ENCODE measurements around the gene FASLG. TPM values are rescaled to one million over a fixed set of nuclear protein-coding genes. Genes with fewer than 3 reads are reported as not detected.

FASLG gene
- total RNA-seq, 1 donor from 2014 or later, result not detected

DNA sequence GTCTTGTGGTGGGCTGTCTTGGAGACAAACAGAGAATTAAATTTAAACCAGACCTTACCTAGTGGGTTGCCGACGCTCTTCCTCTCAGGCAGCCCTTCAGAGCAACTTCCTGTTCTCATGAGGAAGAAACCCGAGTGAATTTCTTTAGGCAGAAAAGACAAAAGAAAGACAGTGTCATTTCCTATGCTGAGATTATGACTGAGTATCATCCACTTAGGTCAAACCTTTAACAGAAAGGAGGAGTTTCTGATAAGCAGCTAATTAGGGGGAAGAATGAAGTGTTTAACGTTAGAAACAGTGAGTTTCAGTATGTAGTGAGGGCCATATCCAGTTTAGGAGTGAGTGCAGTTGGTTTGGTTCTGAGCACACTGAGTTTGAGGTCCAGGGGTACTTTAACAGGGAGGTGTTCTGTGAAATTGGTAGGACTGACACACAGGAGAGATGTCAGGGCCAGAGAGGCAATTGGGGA, 38.7 kb downstream of the FASLG start:
- no peaks in the 10 kb centered on the region for H3K36me3 ChIP-seq
- no peak for TF ChIP-seq POLR2AphosphoS5 (IDR thresholded peaks at IDR 0.05; ENCODE audit: insufficient read depth in 1 of 2, low read depth in 1 of 2)
- TF ChIP-seq POLR2A (IDR thresholded peaks at IDR 0.05), result no peak
- TF ChIP-seq, protein P1, sequence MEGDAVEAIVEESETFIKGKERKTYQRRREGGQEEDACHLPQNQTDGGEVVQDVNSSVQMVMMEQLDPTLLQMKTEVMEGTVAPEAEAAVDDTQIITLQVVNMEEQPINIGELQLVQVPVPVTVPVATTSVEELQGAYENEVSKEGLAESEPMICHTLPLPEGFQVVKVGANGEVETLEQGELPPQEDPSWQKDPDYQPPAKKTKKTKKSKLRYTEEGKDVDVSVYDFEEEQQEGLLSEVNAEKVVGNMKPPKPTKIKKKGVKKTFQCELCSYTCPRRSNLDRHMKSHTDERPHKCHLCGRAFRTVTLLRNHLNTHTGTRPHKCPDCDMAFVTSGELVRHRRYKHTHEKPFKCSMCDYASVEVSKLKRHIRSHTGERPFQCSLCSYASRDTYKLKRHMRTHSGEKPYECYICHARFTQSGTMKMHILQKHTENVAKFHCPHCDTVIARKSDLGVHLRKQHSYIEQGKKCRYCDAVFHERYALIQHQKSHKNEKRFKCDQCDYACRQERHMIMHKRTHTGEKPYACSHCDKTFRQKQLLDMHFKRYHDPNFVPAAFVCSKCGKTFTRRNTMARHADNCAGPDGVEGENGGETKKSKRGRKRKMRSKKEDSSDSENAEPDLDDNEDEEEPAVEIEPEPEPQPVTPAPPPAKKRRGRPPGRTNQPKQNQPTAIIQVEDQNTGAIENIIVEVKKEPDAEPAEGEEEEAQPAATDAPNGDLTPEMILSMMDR (IDR thresholded peaks at IDR 0.05), result no peak
- no peak for DNase-seq (ENCODE audit: extremely low spot score in 2 of 2)
- intact Hi-C loops (cut with DNase I), result no loop called here
- no peaks in the 10 kb centered on the region for H3K9me3 ChIP-seq
- no peaks in the 10 kb centered on the region for H3K4me1 ChIP-seq
- H3K4me3 ChIP-seq, result no peak overlapping the region
- H3K27me3 ChIP-seq, result no peaks in the 10 kb centered on the region
- H3K27ac ChIP-seq, result no peak overlapping the region

DNA sequence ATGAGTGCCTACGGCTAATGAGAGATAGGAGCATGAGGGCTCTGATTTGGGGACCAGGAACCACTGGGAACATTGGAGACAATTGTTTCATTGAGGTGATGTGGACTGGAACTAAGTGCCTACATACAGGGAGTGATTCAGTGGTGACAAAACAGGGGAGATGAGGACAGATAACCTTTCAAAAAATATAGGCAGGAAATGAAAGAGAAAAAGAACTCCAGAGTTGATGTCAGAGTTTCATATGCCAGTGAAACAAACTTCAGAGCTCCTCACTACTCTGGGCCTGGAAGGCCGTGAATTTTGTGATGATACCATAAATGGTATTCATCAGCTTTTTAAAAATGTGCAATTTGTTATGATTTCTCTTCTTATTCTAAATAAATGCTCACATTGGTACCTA, 39.3 kb downstream of the FASLG start:
- no peaks in the 10 kb centered on the region for H3K27me3 ChIP-seq
- intact Hi-C loops (cut with DNase I), result no loop called here
- no peaks in the 10 kb centered on the region for H3K36me3 ChIP-seq
- TF ChIP-seq POLR2AphosphoS5 (IDR thresholded peaks at IDR 0.05; ENCODE audit: insufficient read depth in 1 of 2, low read depth in 1 of 2) (no peak), POLR2A (IDR thresholded peaks at IDR 0.05) (no peak)
- TF ChIP-seq, protein P1 (IDR thresholded peaks at IDR 0.05), result no peak
- no peak overlapping the region for H3K4me3 ChIP-seq
- no peaks in the 10 kb centered on the region for H3K4me1 ChIP-seq
- no peak for DNase-seq (ENCODE audit: extremely low spot score in 2 of 2)
- no peaks in the 10 kb centered on the region for H3K9me3 ChIP-seq
- H3K27ac ChIP-seq, result no peak overlapping the region

DNA sequence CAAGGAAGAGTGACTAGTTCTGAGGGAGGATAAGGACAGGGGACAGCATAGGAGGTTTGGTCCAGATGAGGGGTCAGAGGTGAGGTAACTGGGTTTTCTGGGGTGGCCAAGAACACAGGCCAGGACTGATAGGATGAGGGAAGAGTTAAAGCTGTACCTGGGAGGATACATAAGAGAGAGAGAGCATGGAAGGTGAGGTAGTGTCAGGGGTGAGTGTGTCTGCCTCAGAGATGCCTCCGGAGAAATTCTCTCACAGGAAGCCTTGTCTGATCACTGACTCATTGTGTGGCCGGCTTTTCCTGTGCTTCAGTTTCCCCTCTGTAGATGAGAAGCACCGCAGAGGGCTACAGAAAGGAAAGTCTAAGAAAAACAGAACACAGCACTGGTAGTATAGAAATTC, 40.2 kb downstream of the FASLG start:
- Histone ChIP-seq H3K4me3 (no peak overlapping the region), H3K9me3 (no peaks in the 10 kb centered on the region), H3K4me1 (no peaks in the 10 kb centered on the region), H3K36me3 (no peaks in the 10 kb centered on the region), H3K27me3 (no peaks in the 10 kb centered on the region), H3K27ac (no peak overlapping the region)
- intact Hi-C loops (cut with DNase I), result no loop called here
- DNase-seq (ENCODE audit: extremely low spot score in 2 of 2), result no peak
- TF ChIP-seq POLR2A (IDR thresholded peaks at IDR 0.05) (no peak), POLR2AphosphoS5 (IDR thresholded peaks at IDR 0.05; ENCODE audit: insufficient read depth in 1 of 2, low read depth in 1 of 2) (no peak)
- TF ChIP-seq, protein P1 (IDR thresholded peaks at IDR 0.05), result no peak

DNA sequence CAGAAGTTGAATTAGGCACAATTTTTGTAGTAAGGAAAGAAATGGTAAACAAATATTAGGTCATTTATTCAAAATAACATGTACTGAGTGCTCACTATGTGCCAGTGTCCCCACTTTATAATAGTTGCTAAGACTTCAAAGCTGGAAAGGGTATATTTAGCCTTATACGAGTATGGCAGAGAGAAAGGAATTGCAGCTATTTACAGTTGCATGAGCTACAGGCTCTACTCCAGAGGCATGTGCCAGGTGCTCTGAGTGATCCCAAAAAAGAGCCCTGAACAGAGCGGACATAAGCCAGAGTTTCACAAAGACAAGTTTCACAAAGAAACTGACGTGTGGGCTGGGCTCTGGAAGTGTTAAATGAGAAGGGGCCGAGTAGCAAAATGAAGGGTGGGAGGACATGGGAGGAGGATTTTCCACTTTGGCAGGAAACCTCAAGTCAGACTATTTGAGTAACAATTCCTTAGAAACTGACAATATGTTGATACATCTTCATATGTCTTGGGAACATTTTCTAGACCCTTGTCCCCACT, 40.9 kb downstream of the FASLG start:
- H3K36me3 ChIP-seq, result no peaks in the 10 kb centered on the region
- H3K4me1 ChIP-seq, result no peaks in the 10 kb centered on the region
- H3K27ac ChIP-seq, result no peak overlapping the region
- H3K27me3 ChIP-seq, result no peaks in the 10 kb centered on the region
- no peaks in the 10 kb centered on the region for H3K9me3 ChIP-seq
- no peak for DNase-seq (ENCODE audit: extremely low spot score in 2 of 2)
- no peak overlapping the region for H3K4me3 ChIP-seq
- intact Hi-C loops (cut with DNase I), result no loop called here
- TF ChIP-seq, protein P1 (IDR thresholded peaks at IDR 0.05), result no peak
- TF ChIP-seq POLR2A (IDR thresholded peaks at IDR 0.05) (no peak), POLR2AphosphoS5 (IDR thresholded peaks at IDR 0.05; ENCODE audit: insufficient read depth in 1 of 2, low read depth in 1 of 2) (no peak)

DNA sequence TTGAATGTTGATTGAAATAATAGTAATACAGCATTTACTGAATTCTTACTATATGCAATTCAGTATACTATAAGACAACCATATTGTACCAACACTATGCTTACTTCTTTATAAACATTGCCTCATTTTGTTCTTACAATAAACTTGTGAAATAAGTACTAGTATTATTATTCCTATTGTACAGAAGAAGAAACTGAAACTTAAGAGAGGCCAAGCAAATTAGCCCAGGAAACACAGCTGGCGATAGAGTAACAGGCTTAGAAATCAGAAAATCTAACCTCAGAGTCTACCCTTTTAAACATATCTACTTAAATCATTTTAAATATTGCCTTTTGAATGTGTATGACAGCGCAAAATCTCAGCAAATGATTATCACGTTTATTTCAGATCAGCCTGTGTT, 41.7 kb downstream of the FASLG start:
- TF ChIP-seq POLR2A (IDR thresholded peaks at IDR 0.05) (no peak), POLR2AphosphoS5 (IDR thresholded peaks at IDR 0.05; ENCODE audit: insufficient read depth in 1 of 2, low read depth in 1 of 2) (no peak)
- TF ChIP-seq, protein P1 (IDR thresholded peaks at IDR 0.05), result no peak
- Histone ChIP-seq H3K9me3 (no peaks in the 10 kb centered on the region), H3K4me1 (no peaks in the 10 kb centered on the region), H3K27ac (no peak overlapping the region), H3K4me3 (no peak overlapping the region), H3K36me3 (no peaks in the 10 kb centered on the region), H3K27me3 (no peaks in the 10 kb centered on the region)
- DNase-seq (ENCODE audit: extremely low spot score in 2 of 2), result no peak
- intact Hi-C loops (cut with DNase I), result no loop called here
